Measurements from ENCODE around the gene KCNG2. TPM values are rescaled to one million over a fixed set of nuclear protein-coding genes. Genes with fewer than 3 reads are reported as not detected.

The KCNG2 gene
- total and polyA plus RNA-seq, 2 of the 13 experiments (the other 11 are each of a cell fraction or from before 2014, with no cell fraction given): not detected

DNA sequence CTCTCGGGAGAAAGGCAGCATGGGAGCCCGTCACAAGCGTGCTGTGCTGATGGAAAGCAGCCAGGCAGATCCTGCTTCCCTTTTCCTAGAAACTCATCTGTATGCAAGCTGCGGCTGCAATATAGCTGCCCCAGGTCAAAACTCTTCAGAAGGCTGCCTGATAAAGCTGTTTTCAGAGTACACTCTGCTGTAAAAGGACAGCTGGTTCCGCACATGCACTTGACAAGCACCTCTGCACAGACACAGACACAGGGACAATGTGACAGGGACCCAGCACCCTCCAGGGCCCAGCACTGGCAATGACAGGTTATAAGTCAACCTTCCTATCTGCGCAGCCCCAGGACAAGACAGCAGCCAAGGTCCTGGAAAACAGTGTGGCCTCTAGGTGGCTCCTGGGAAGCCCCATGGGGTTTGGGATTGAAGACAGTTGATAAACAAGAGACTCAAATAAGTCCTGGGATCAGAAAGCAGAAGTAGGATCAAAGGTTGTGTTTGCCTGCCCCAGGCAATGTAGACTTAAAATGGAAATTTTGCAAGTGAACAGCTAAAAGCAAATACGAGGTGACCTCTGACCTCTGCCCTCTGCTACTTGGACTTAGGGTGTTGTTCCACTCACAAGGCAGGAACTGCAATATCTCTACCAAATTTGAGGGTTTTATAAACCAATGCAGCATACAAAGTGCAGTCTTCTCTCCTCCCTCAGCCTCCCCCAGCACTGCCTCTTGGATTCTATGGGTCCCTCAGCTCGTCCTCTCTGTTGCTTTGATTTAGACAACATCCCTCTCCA, 136.8 kb downstream of the KCNG2 start (continued):
- TF ChIP-seq, protein P1, sequence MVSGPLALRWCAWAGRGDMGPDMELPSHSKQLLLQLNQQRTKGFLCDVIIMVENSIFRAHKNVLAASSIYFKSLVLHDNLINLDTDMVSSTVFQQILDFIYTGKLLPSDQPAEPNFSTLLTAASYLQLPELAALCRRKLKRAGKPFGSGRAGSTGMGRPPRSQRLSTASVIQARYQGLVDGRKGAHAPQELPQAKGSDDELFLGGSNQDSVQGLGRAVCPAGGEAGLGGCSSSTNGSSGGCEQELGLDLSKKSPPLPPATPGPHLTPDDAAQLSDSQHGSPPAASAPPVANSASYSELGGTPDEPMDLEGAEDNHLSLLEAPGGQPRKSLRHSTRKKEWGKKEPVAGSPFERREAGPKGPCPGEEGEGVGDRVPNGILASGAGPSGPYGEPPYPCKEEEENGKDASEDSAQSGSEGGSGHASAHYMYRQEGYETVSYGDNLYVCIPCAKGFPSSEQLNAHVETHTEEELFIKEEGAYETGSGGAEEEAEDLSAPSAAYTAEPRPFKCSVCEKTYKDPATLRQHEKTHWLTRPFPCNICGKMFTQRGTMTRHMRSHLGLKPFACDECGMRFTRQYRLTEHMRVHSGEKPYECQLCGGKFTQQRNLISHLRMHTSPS (CRISPR knock-in tag; IDR thresholded peaks at IDR 0.05; ENCODE audit: low read depth): no peak; the same call in 1 of the 2 replicates
- TF ChIP-seq ZNF615 (CRISPR knock-in tag; IDR thresholded peaks at IDR 0.05; ENCODE audit: borderline replicate concordance): peak; percentile 61; the same call in 1 of the 2 replicates
- no peak for TF ChIP-seq ATAD3A (CRISPR knock-in tag; IDR thresholded peaks at IDR 0.05)
- no peak for TF ChIP-seq PAWR (CRISPR knock-in tag; IDR thresholded peaks at IDR 0.05; ENCODE audit: borderline replicate concordance)
- no peak for TF ChIP-seq WIZ (CRISPR knock-in tag; IDR thresholded peaks at IDR 0.05)
- no peak for TF ChIP-seq ZNF567 (CRISPR knock-in tag; IDR thresholded peaks at IDR 0.05; ENCODE audit: borderline replicate concordance)
- no peak for TF ChIP-seq ZNF30 (CRISPR knock-in tag; IDR thresholded peaks at IDR 0.05)
- TF ChIP-seq MIXL1 (CRISPR knock-in tag; IDR thresholded peaks at IDR 0.05): peak; percentile 63; the same call in 1 of the 2 replicates
- no peak for TF ChIP-seq REL (CRISPR knock-in tag; conservative IDR thresholded peaks at IDR 0.05)
- TF ChIP-seq ZFYVE20 (CRISPR knock-in tag; IDR thresholded peaks at IDR 0.05; ENCODE audit: borderline replicate concordance, low read depth): no peak
- no peak; the same call in 1 of the 2 replicates for TF ChIP-seq ZNF749 (CRISPR knock-in tag; IDR thresholded peaks at IDR 0.05; ENCODE audit: borderline replicate concordance)
- TF ChIP-seq NCOR1 (IDR thresholded peaks at IDR 0.05; ENCODE audit: borderline replicate concordance, low read length): peak; percentile 99
- TF ChIP-seq, protein P2, sequence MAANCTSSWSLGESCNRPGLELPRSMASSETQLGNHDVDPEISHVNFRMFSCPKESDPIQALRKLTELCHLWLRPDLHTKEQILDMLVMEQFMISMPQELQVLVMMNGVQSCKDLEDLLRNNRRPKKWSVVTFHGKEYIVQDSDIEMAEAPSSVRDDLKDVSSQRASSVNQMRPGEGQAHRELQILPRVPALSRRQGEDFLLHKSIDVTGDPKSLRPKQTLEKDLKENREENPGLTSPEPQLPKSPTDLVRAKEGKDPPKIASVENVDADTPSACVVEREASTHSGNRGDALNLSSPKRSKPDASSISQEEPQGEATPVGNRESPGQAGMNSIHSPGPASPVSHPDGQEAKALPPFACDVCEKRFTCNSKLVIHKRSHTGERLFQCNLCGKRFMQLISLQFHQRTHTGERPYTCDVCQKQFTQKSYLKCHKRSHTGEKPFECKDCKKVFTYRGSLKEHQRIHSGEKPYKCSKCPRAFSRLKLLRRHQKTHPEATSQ (CRISPR knock-in tag; IDR thresholded peaks at IDR 0.05; ENCODE audit: borderline replicate concordance): peak; percentile 93; the same call in 1 of the 2 replicates
- TF ChIP-seq ZNF772 (CRISPR knock-in tag; IDR thresholded peaks at IDR 0.05): peak; percentile 93; the same call in 1 of the 2 replicates
- TF ChIP-seq NONO (IDR thresholded peaks at IDR 0.05): no peak
- no peak for TF ChIP-seq NONO (CRISPR knock-in tag; conservative IDR thresholded peaks at IDR 0.05)
- no peak for TF ChIP-seq ZNF20 (CRISPR knock-in tag; IDR thresholded peaks at IDR 0.05)
- TF ChIP-seq TBX3 (IDR thresholded peaks at IDR 0.05; ENCODE audit: borderline replicate concordance): peak; percentile 81; the same call in 1 of the 2 replicates
- no peak for TF ChIP-seq ZNF562 (CRISPR knock-in tag; IDR thresholded peaks at IDR 0.05; ENCODE audit: borderline replicate concordance)
- no peak for TF ChIP-seq TBP (CRISPR knock-in tag; IDR thresholded peaks at IDR 0.05)
- TF ChIP-seq ZNF839 (CRISPR knock-in tag; IDR thresholded peaks at IDR 0.05; ENCODE audit: borderline replicate concordance): no peak
- peak; percentile 86; the same call in 1 of the 2 replicates for TF ChIP-seq MEIS1 (CRISPR knock-in tag; IDR thresholded peaks at IDR 0.05; ENCODE audit: borderline replicate concordance)
- TF ChIP-seq, protein P3, sequence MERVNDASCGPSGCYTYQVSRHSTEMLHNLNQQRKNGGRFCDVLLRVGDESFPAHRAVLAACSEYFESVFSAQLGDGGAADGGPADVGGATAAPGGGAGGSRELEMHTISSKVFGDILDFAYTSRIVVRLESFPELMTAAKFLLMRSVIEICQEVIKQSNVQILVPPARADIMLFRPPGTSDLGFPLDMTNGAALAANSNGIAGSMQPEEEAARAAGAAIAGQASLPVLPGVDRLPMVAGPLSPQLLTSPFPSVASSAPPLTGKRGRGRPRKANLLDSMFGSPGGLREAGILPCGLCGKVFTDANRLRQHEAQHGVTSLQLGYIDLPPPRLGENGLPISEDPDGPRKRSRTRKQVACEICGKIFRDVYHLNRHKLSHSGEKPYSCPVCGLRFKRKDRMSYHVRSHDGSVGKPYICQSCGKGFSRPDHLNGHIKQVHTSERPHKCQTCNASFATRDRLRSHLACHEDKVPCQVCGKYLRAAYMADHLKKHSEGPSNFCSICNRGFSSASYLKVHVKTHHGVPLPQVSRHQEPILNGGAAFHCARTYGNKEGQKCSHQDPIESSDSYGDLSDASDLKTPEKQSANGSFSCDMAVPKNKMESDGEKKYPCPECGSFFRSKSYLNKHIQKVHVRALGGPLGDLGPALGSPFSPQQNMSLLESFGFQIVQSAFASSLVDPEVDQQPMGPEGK (CRISPR knock-in tag; IDR thresholded peaks at IDR 0.05): peak; percentile 78
- TF ChIP-seq MTF1 (CRISPR knock-in tag; IDR thresholded peaks at IDR 0.05): no peak

Data from HepG2 (cell line).